ENCODE data around the gene NFIC.

DNA sequence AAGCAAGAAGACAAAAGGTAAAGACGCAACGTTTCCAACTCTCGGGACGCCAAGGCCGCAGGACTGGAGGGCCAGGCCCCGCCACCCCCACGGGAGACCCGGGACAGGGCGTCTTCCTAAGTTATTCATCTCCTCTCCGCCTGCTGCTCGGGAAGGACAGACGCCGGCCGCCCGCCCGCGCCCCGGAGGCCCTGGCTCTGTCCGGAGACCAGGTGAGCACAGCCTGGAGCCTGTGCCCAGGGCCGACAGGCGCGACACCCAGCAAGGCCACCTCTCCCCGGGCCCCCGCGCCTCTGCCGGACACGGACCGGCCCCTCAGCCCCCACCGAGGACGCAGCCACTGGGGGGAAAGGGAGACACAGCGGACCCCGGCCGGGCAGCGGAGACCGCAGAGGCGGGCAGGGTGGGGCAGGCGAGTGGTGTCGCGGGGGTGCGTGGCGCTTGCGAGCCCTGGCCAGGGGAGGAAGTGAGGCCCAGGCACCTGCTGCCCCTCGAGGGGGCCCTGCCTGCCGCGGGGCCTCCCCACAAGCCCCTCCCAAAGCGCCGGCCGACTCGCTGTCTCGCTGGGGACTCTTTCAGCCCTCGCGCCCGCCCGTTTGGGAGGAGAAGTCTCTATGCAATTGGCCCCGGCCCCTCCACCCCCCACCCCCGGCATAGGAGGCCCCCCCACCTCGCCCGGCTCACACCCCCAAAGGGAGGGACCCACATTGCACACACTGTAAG is 96.8 kb downstream of the NFIC start:
- TF ChIP-seq ZNF565 (CRISPR knock-in tag; conservative IDR thresholded peaks at IDR 0.05; ENCODE audit: low read depth) (no peak), TCF4 (CRISPR knock-in tag; IDR thresholded peaks at IDR 0.05; ENCODE audit: borderline replicate concordance) (no peak), ZC3H10 (CRISPR knock-in tag; IDR thresholded peaks at IDR 0.05) (no peak)
